ENCODE data around the gene NRXN3.

Gene NRXN3

DNA sequence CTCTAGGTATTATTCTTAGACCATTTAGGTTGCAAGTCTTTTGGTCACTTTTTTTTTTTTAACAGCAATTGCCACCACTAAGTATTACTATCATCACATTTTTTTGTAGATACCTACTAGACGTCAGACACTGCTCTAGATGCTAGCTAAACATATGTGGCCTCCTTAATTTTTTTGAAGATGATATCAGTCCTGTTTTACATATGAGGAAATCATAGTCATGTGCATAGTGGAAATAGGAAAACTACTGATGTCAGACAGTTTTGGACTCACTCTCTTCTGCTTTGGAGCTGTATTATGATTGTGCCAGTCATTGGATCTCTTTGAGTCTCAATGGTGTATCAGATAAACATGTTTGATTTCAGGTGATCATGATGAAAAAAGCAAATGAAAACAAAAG lies 1736.8 kb downstream of the NRXN3 start:
- DNase-seq (ENCODE audit: low spot score), result no peak

DNA sequence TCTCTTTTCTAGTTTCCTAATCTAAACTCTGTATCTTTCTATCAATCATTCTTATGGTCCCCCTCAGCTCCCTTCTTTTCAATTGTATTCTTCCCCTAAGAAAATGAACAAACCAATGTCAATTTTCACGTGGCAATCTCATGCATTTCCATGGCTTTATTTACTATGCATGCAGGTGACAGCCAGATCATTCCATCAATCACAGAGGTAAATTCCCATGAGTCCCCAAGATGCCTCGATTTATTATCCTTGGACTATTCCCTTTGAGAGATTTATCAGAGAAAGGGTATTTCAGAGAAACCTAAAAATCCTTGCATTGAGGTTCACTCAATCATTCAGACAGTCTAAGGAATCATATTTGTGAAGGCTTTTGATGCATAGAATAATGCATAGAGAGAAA lies 1739.9 kb downstream of the NRXN3 start:
- no peak for DNase-seq (ENCODE audit: low spot score)

DNA sequence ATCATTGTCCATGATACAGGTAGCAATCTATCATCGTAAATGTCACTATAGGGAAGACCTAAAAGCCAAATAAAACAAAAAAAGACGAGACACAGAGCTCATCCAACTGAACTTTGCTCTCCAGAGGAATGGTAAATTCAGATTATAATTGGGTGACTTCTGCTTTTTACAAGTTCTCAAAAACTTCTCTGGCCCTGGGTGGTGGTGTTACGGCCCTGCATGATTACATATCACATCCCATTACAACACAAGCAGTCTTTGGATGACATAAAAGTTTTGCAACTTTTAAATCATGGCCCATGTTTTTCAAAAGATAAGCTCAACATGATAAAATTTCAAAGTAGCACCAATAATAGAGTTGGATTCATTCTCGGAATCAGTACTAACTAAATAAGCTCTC lies 1741.6 kb downstream of the NRXN3 start:
- no peak for DNase-seq (ENCODE audit: low spot score)

DNA sequence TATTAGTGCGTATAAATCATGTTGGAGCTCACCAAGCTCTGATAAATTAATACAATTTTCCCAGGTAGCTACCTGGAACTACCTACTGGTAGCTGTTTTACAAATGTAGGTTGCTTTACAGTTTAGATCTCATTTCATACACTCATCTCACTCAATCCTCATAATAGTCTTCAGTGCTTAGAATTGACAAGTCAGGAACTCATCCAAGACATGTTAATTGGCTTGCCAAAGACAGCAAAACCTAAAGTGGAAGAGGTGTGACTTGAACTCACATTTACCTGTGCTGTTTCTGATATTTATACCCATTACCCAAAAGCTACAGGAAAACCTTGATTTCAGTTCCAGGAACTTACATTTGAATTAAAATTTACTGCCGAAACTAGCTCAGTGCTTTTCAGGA lies 1744.4 kb downstream of the NRXN3 start:
- no peak for DNase-seq (ENCODE audit: low spot score)

DNA sequence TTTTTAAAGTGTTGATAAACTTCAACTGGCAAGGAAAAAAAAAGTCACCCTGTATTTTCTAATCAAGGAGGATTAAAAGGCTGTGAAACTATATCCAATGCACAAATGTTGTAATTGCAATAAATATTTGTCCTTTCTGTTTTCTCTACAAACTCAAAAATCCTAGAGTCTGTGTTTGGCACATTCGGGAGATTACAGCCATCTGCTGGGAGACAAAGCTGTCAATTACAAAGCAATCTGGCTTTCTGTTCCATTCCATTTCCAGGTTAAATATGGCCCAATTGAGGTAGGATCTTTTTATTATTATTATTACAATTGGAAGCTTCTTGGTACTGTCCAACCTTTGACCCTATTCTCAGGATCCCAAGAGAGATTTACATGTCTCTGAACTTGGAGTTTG lies 1745.2 kb downstream of the NRXN3 start:
- DNase-seq (ENCODE audit: low spot score), result no peak

DNA sequence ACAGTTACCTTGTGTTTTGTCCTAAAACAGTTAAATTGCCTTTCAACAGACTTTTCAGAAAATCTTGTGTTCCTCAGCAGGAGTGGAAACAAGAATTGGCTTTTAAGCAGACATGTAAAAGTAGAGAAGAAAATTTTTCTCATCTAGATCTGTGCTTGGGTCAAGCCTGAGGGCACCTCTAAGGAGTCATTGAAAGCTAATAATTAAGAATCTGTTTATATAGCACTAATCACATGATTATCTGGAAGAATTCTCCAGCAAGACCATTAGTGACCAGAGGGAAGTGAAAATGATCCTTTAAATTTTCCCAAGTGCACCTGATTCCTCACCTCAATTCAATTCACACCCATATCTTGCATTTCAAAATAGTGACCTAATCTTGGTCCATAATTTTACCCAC lies 1746.1 kb downstream of the NRXN3 start:
- no peak for DNase-seq (ENCODE audit: low spot score)

DNA sequence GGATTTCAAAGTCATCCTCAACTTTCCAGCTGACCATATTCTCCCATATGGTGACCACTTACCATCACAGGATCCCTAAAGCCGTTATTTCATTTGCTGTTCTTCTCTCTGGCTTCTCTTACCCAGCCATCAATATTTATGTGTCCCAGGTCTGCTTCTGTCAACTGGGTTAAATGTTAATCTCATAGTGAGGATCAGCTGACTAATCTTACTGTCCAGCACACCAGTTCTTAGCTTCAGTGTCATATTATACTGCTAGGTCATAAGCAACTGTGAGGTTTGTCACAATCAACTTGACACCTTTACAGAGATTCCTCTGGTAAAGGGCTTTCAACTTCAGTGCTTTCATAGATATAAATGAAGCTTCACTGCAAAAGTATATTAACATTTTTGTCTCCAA lies 1746.7 kb downstream of the NRXN3 start:
- no peak for DNase-seq (ENCODE audit: low spot score)

All from germinal center (tissue), 1 donor.